DOHH2 (cell line): ENCODE measurements around the gene SIRT1.

Experiments used
- EZH2phosphoT487 ChIP-seq: fragments of 200-600 bp; sonication (generic); IDR thresholded peaks from 2 replicates; pipeline ENCODE4 v1.6.1; 2017; ENCODE audit warnings: borderline replicate concordance, mild to moderate bottlenecking, antibody characterized with exemption, low read length, moderate library complexity, mixed read lengths
- TF ChIP-seq, protein P1 (sequence below): fragments of 200-600 bp; sonication (generic); IDR thresholded peaks from one replicate; pipeline ENCODE4 v1.5.1; 2014; ENCODE audit warnings: antibody characterized with exemption, mild to moderate bottlenecking, low read depth, low read length; ENCODE audit not compliant: poor library complexity, severe bottlenecking

DNA sequence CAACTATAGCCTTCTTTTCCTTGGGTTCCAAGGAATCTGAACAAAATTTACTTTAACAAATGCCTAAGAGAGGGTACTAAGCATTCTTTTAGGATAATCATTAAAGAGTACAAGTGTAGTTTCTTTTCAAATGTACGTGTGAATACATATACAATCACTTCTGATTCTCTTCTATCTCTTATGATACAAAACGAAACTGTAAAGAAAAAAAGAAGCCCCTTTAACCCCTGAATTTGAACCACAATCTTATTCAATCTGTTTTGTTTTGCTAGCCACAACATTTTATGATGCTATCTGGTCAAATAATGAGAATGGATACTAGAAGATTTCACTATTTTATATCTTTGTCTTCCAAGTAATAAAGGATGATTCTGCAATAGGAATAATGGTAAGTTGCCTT lies 48.7 kb downstream of the SIRT1 start:
- TF ChIP-seq, protein P1, sequence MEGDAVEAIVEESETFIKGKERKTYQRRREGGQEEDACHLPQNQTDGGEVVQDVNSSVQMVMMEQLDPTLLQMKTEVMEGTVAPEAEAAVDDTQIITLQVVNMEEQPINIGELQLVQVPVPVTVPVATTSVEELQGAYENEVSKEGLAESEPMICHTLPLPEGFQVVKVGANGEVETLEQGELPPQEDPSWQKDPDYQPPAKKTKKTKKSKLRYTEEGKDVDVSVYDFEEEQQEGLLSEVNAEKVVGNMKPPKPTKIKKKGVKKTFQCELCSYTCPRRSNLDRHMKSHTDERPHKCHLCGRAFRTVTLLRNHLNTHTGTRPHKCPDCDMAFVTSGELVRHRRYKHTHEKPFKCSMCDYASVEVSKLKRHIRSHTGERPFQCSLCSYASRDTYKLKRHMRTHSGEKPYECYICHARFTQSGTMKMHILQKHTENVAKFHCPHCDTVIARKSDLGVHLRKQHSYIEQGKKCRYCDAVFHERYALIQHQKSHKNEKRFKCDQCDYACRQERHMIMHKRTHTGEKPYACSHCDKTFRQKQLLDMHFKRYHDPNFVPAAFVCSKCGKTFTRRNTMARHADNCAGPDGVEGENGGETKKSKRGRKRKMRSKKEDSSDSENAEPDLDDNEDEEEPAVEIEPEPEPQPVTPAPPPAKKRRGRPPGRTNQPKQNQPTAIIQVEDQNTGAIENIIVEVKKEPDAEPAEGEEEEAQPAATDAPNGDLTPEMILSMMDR, result no peak
- no peak for TF ChIP-seq EZH2phosphoT487
